Activated T-cell treated with anti-CD3 and anti-CD28 coated beads for 24 hours (primary cell): ENCODE results near the gene IL17REL.

ENCODE experiments used
- DNase-seq: peaks from one replicate; pipeline ENCODE4 v3.0.0-alpha.2; 2020; ENCODE audit warnings: low read depth

IL17REL gene

GRCh38 chr22:50022171-50022819 lies 9.7 kb upstream of the IL17REL start:
- DNase-seq = no peak

GRCh38 chr22:50020606-50021005 lies 8.0 kb upstream of the IL17REL start:
- DNase-seq = no peak

GRCh38 chr22:50019316-50019715 lies 6.8 kb upstream of the IL17REL start:
- no peak for DNase-seq

- DNase-seq = no peak
Measured at GRCh38 chr22:50018608-50019285, 6.2 kb upstream of the IL17REL start.

- no peak for DNase-seq
Measured at GRCh38 chr22:50017701-50018224, 5.2 kb upstream of the IL17REL start.

GRCh38 chr22:50016988-50017700 lies 4.6 kb upstream of the IL17REL start:
- peak; percentile 71 for DNase-seq

- DNase-seq = no peak
Measured at GRCh38 chr22:50016308-50016987, 3.9 kb upstream of the IL17REL start.

- no peak for DNase-seq
Measured at GRCh38 chr22:50015451-50016307, 3.1 kb upstream of the IL17REL start.

GRCh38 chr22:50014655-50015401 lies 2.3 kb upstream of the IL17REL start:
- no peak for DNase-seq

- DNase-seq = no peak
Measured at GRCh38 chr22:50014053-50014501, 1.5 kb upstream of the IL17REL start.

- DNase-seq = no peak
Measured at GRCh38 chr22:50011447-50012210, 936 bp downstream of the IL17REL start.

- DNase-seq = no peak
Measured at GRCh38 chr22:50010676-50011446, 1.7 kb downstream of the IL17REL start.

- no peak for DNase-seq
Measured at GRCh38 chr22:50009765-50010675, 2.5 kb downstream of the IL17REL start.

- DNase-seq = no peak
Measured at GRCh38 chr22:50009251-50009650, 3.3 kb downstream of the IL17REL start.

GRCh38 chr22:50008151-50009040 lies 4.2 kb downstream of the IL17REL start:
- no peak for DNase-seq

- DNase-seq = no peak
Measured at GRCh38 chr22:50007057-50007511, 5.5 kb downstream of the IL17REL start.

- no peak for DNase-seq
Measured at GRCh38 chr22:50004918-50005317, 7.6 kb downstream of the IL17REL start.
